GM10847 (cell line): ENCODE measurements around the gene ZNF620.

ENCODE experiments used
- POLR2A ChIP-seq: IDR thresholded peaks from 2 replicates; pipeline ENCODE4 v1.6.1; 2011; ENCODE audit not compliant: insufficient read length; ENCODE audit errors: extremely low read depth

The ZNF620 gene

GRCh38 chr3:40494698-40495097 is 11.1 kb upstream of the ZNF620 start:
- TF ChIP-seq POLR2A = no peak

DNA sequence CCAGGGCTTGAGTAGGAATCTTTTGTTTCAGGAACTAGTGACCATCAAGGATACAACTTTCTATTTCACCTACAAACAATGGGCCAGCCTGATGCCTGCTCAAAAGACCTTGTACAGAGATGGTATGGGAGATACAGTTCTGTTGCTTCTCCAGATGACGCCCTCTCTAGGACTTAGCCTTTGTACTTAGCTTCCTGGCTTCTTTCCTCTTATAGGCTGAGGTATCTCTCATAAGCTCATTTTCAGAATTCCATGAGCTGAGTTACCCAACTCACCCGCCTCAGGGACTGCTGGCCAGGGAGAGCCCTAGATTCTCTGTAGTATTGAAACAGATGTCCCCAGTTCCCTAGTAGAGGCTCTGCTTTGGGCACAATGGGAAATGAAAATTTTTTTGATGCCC is 8.6 kb upstream of the ZNF620 start:
- TF ChIP-seq POLR2A = no peak

DNA sequence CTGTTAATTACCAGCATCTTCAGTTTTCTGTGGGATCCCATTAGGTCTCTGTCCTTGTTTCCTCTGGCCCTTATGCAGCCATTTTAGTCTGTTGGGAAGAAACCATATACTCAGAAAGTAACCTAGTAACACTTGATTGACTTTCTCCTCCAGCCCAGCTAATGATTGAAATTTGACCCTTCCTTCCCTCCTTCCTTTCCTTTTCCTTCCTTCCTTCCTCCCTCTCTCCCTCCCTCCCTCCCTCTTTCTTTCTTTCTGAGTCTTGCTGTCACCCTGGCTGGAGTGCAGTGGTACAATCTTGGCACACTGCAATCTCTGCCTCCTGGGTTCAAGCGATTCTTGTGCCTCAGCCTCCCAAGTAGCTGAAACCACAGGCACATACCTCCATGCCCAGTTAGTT is 5.9 kb upstream of the ZNF620 start:
- TF ChIP-seq POLR2A = no peak

GRCh38 chr3:40502034-40502433 is 3.8 kb upstream of the ZNF620 start:
- TF ChIP-seq POLR2A = no peak

GRCh38 chr3:40504636-40505430 is 1.0 kb upstream of the ZNF620 start:
- no peak for TF ChIP-seq POLR2A

- no peak for TF ChIP-seq POLR2A
These were observed 5.3 kb downstream of the ZNF620 start for GRCh38 chr3:40511031-40511718.

- TF ChIP-seq POLR2A = no peak
These were observed 10.4 kb downstream of the ZNF620 start for GRCh38 chr3:40516201-40516600.

- no peak for TF ChIP-seq POLR2A
These were observed 12.2 kb downstream of the ZNF620 start for GRCh38 chr3:40518067-40518466.

DNA sequence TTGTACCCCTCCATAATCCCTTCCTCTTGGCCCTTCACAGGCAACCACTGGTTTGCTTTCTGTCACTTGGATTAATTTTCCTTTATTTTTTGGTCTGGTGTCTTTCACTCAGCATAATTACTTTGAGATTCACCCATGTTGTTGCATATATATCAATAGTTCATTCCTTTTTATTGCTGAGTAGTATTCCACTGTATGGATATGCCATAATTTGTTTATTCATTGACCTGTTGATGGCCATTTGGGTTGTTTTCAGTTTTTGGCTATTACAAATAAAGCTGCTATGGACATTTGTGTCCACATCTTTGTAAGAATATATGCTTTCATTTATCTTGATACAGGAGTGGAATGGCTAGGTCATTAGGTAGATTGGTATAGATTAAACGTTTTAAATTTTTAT is 13.0 kb downstream of the ZNF620 start:
- no peak for TF ChIP-seq POLR2A

GRCh38 chr3:40521254-40521653 is 15.4 kb downstream of the ZNF620 start:
- TF ChIP-seq POLR2A = no peak

GRCh38 chr3:40523781-40524180 is 17.9 kb downstream of the ZNF620 start:
- no peak for TF ChIP-seq POLR2A

DNA sequence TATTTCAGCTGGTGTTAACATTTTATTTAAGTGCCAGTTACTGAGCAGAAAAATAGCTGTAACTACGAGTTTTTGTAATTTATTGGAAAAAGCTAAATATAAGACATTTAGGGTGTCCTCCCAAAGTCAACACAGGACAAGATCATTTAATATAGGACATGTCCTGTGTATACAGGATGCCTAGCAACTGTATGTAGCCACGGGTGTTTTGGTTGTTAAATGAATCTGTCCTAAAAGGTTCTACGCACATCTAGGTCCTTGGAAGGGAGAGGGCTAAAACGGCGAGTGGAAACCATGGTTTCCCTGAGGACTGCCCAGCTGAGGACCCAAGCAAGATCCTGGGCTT is 18.4 kb downstream of the ZNF620 start:
- no peak for TF ChIP-seq POLR2A

GRCh38 chr3:40524568-40525285 is 18.9 kb downstream of the ZNF620 start, which contains the start of gene ZNF621:
Gene ZNF621, plus strand, starts transcription at chr3:40524960. Its CDS starts 881 bp downstream, at chr3:40525841.
- TF ChIP-seq POLR2A = peak; percentile 92

GRCh38 chr3:40528426-40528825 is 22.6 kb downstream of the ZNF620 start:
- no peak for TF ChIP-seq POLR2A

GRCh38 chr3:40532252-40532651 is 26.4 kb downstream of the ZNF620 start:
- TF ChIP-seq POLR2A = no peak

DNA sequence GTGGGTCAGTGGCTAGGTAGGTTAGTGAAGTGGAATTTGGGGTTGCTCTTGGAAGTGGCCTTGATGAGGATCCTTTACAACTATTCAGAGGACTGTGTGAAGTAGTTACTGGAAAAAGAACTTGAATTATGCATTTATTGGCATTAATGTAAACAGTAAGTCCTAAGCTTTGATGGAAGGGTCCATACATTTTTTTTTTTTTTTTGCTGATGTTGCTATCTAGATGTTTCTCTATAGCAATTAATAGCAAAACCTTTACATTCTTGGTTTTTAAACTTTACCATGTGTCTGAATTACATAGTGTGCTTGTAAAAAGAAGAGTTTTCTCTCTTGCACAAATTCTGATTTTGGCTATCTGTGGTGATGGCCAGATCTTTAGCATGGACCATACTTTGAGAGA is 28.4 kb downstream of the ZNF620 start:
- TF ChIP-seq POLR2A = no peak
